Measurements from ENCODE around the gene BASP1. TPM values are rescaled to one million over a fixed set of nuclear protein-coding genes. Genes with fewer than 3 reads are reported as not detected.
"Not testable (repeated sequence)": the region's sequence is repeated elsewhere in the genome, so short reads cannot be mapped to it uniquely, and the experiment has no call there.

BASP1 gene
- total RNA-seq, 2 experiments from 2014 or later, result 0.13 TPM; not detected in 1

- ChIA-PET CTCF (no interaction called here), POLR2A (no interaction called here)
These were observed 92.0 kb downstream of the BASP1 start for GRCh38 chr5:17309462-17309861.

DNA sequence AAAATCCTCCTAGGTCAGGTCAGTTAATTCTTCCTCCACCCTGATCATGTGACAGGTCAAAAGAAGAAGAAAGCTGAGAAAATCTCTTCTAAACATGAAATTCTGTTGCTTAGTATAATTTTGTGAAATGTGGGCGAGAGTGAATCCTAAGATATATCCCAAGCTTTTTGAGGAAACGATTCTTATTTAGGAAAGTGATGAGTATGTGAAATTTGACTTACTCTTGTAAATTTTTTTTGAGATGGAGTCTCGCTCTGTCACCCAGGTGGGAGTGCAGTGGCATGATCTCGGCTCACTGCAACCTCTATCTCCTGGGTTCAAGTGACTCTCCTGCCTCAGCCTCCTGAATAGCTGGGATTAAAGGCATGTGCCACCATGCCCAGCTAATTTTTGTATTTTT is 93.1 kb downstream of the BASP1 start:
- CTCF ChIA-PET, POLR2A ChIA-PET: not testable (repeated sequence)

- CTCF ChIA-PET, POLR2A ChIA-PET: not testable (repeated sequence)
These were observed 94.4 kb downstream of the BASP1 start for GRCh38 chr5:17311811-17312210.

GRCh38 chr5:17312358-17312757 is 94.9 kb downstream of the BASP1 start:
- POLR2A ChIA-PET, result no interaction called here
- CTCF ChIA-PET, result no interaction called here

- CTCF ChIA-PET, result no interaction called here
- POLR2A ChIA-PET, result no interaction called here
These were observed 97.6 kb downstream of the BASP1 start for GRCh38 chr5:17314907-17315471.

GRCh38 chr5:17315710-17316221 is 98.3 kb downstream of the BASP1 start:
- POLR2A ChIA-PET, result no interaction called here
- CTCF ChIA-PET, result no interaction called here

GRCh38 chr5:17316970-17317459 is 99.6 kb downstream of the BASP1 start:
- CTCF ChIA-PET, result no interaction called here

GRCh38 chr5:17317473-17317872 is 100.0 kb downstream of the BASP1 start:
- ChIA-PET CTCF (no interaction called here), POLR2A (no interaction called here)

More at GRCh38 chr5:17316970-17317459, 99.6 kb downstream of the BASP1 start:
- POLR2A ChIA-PET, result no interaction called here

DNA sequence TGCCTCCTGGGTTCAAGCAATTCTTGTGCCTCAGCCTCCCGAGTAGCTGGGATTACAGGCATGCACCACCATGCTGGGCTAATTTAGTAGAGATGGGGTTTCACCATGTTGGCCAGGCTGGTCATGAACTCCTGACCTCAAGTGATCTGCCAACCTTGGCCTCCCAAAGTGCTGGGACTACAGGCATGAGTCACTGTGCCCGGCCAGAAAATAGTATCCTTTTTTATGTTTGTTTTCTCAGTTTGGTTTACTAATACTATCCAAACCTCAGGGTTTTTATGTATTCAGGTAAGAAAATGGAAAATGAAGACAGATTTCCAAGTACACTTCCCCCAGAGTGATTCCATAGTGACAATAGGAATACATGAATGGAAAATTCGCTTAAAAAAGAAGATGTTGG is 101.7 kb downstream of the BASP1 start:
- CTCF ChIA-PET, result interaction anchor here (0.7 kb wide), 1 partner anchor 204 kb away, joined by 5 read pairs; no protein-coding TSS in a partner anchor
- POLR2A ChIA-PET, result not testable (repeated sequence)

GRCh38 chr5:17325770-17326599 is 108.6 kb downstream of the BASP1 start:
- CTCF ChIA-PET, result no interaction called here
- POLR2A ChIA-PET, result no interaction called here

Measured in activated CD8-positive, alpha-beta memory T cell treated with anti-CD3 and anti-CD28 coated beads for 36 hours (primary cell).